ENCODE results near the gene IL4.

DNA sequence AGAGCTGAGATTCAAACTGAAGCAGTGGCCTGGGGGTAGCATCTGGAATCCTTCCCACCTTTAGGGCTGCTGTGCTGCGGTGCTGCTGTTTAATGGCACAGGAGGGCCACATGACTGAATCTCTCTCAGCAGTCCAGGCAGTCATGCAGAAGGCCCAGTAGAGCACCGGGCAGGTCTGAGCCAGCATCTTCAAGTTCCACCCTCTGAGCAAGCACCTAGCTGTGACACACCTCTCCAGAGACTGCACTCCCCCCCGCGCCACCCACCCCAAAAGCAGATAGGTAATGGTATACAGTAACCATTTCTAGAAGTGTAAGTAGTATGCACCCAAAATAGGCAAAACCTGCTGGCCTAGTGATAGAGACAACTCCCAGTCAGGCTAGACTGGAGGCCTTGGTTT, 8.2 kb downstream of the IL4 start:
- TF ChIP-seq, protein P1, sequence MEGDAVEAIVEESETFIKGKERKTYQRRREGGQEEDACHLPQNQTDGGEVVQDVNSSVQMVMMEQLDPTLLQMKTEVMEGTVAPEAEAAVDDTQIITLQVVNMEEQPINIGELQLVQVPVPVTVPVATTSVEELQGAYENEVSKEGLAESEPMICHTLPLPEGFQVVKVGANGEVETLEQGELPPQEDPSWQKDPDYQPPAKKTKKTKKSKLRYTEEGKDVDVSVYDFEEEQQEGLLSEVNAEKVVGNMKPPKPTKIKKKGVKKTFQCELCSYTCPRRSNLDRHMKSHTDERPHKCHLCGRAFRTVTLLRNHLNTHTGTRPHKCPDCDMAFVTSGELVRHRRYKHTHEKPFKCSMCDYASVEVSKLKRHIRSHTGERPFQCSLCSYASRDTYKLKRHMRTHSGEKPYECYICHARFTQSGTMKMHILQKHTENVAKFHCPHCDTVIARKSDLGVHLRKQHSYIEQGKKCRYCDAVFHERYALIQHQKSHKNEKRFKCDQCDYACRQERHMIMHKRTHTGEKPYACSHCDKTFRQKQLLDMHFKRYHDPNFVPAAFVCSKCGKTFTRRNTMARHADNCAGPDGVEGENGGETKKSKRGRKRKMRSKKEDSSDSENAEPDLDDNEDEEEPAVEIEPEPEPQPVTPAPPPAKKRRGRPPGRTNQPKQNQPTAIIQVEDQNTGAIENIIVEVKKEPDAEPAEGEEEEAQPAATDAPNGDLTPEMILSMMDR (conservative IDR thresholded peaks at IDR 0.05) = no peak
- no peak for TF ChIP-seq EZH2 (IDR thresholded peaks at IDR 0.05; ENCODE audit: low read depth)

Data from PC-9 (cell line).